SHP77 treated with DMSO at 0.1 percent for 48 hours (cell line): ENCODE results near the gene RFTN1.

Experiments used
- DNase-seq: peaks from one replicate; lab custom pipeline; 2025; lab: John Stamatoyannopoulos, UW

Gene RFTN1

GRCh38 chr3:16430717-16431630 is 82.5 kb downstream of the RFTN1 start:
- DNase-seq = no peak

GRCh38 chr3:16429086-16429485 is 84.4 kb downstream of the RFTN1 start:
- no peak for DNase-seq

GRCh38 chr3:16428612-16429011 is 84.9 kb downstream of the RFTN1 start:
- no peak for DNase-seq

- DNase-seq = no peak
Measured at GRCh38 chr3:16427103-16427965, 86.2 kb downstream of the RFTN1 start.

GRCh38 chr3:16426665-16427064 is 86.8 kb downstream of the RFTN1 start:
- DNase-seq = no peak

GRCh38 chr3:16426029-16426400 is 87.5 kb downstream of the RFTN1 start:
- no peak for DNase-seq

GRCh38 chr3:16425398-16426028 is 88.0 kb downstream of the RFTN1 start:
- no peak for DNase-seq

- no peak for DNase-seq
Measured at GRCh38 chr3:16423947-16424673, 89.4 kb downstream of the RFTN1 start.

- no peak for DNase-seq
Measured at GRCh38 chr3:16423298-16423697, 90.2 kb downstream of the RFTN1 start.

GRCh38 chr3:16419640-16420241 is 93.8 kb downstream of the RFTN1 start:
- DNase-seq = no peak

GRCh38 chr3:16417945-16418739 is 95.4 kb downstream of the RFTN1 start:
- DNase-seq = no peak

GRCh38 chr3:16415911-16416476 is 97.5 kb downstream of the RFTN1 start:
- no peak for DNase-seq

- DNase-seq = no peak
Measured at GRCh38 chr3:16413321-16413720, 100.2 kb downstream of the RFTN1 start.

GRCh38 chr3:16412192-16412800 is 101.2 kb downstream of the RFTN1 start:
- no peak for DNase-seq

GRCh38 chr3:16411441-16411840 is 102.1 kb downstream of the RFTN1 start:
- no peak for DNase-seq

- no peak for DNase-seq
Measured at GRCh38 chr3:16410659-16411058, 102.8 kb downstream of the RFTN1 start.

GRCh38 chr3:16409032-16409431 is 104.5 kb downstream of the RFTN1 start:
- DNase-seq = no peak

- no peak for DNase-seq
Measured at GRCh38 chr3:16407366-16407765, 106.1 kb downstream of the RFTN1 start.

- DNase-seq = no peak
Measured at GRCh38 chr3:16406579-16406978, 106.9 kb downstream of the RFTN1 start.

GRCh38 chr3:16406166-16406565 is 107.3 kb downstream of the RFTN1 start:
- DNase-seq = no peak
